Stimulated activated CD8-positive, alpha-beta memory T cell treated with anti-CD3 and anti-CD28 coated beads, Interleukin-2, amount 100 ng/mL, for 1 hour (primary cell): Measurements from ENCODE around the gene SNAP47.

Experiments
- DNase-seq, 2 donors: peaks; one replicate each; pipeline ENCODE4 v3.0.0-alpha.2; 2020; ENCODE audit warnings: low read depth in 2 of 2

Gene SNAP47

GRCh38 chr1:227796359-227796915 lies 61.2 kb downstream of the SNAP47 start:
- DNase-seq: no peak

DNA sequence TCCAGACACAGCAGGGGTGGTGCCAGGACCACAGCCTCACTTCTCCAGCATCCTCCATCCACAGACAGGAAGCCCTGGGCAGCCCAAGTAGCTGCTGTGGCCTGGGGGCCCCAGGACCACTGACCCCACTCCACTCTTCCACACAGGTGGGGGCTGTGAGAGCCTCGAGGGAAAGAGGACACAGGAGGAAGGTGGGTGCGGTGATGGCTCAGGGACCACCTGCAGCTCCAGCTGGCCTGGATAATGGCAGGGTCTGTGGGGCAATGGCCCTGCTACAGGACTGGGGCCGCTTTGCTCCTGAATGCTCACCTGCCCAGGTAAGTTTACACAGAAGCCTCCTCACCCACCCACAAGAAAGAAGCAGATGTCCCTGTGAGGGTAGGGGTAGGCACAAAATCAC lies 61.9 kb downstream of the SNAP47 start:
- no peak for DNase-seq

- DNase-seq: no peak
These were observed 62.4 kb downstream of the SNAP47 start for GRCh38 chr1:227797625-227798024.

DNA sequence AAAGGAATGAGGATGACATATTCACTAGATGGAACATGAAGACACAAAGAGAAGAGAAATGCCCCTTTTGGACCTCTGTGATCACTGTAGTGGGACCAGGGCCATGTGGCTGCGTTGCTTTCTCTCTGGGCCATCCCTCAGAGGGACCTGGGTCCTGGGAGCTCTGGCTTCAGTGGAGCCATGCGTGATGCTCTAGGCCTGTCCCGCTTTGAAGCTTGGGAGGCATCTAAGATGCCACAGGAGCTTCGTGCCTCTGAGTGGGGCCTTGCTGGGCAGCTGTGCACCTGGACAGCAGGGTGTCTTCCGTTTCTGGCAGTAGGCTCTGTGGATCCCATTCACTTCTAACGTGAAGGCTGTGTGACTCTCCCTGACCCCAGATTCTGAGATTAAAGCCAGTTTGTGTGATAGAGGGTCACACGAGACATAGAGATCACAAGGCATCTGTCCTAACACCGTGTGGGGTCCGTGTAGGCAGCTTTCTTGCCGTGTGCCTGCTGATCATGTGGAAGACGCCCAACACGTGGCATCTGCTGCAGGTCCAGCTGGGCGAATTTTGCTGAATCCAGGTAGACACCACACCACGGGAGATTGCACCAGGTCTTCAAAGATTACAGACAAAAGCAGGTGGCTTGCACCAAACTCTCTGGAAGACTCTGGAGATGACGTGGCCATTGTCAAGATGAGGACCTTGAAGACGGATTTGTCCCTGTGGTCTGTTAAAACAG lies 63.0 kb downstream of the SNAP47 start:
- DNase-seq: no peak

DNA sequence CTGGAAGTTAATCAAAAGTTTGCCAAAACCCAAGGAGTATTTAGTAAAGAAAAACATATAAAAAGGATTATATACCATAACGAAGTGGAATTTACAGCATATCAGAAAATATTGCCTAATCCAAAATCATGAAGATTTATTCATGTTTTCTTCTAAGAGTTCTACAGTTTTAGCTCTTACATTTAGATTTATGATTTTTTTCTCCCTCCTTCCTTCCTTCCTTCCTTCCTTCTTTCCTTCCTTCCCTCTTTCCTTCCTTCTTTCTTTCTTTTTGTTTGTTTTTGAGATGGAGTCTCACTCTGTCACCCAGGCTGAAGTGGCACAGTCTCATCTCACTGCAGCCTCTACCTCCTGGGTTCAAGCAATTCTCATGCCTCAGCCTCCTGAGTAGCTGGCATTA lies 64.5 kb downstream of the SNAP47 start:
- no peak for DNase-seq

DNA sequence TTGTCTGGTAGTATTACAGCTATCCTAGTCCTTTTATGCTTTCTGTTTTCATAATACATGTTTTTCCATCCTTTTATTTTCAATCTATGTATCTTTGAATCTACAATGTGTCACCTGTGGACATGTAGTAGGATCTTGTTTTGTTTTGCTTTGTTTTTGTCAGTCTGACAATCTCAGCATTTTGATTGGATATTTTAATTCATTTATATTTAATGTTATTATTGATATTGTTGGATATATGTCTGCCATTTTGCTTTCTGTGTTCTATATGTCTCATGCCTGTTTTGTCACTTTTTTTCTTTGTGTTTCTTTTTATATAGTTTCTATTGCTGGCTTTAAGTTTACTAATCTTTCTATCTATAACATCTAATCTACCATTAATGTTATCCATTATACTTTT lies 68.7 kb downstream of the SNAP47 start:
- DNase-seq: no peak

DNA sequence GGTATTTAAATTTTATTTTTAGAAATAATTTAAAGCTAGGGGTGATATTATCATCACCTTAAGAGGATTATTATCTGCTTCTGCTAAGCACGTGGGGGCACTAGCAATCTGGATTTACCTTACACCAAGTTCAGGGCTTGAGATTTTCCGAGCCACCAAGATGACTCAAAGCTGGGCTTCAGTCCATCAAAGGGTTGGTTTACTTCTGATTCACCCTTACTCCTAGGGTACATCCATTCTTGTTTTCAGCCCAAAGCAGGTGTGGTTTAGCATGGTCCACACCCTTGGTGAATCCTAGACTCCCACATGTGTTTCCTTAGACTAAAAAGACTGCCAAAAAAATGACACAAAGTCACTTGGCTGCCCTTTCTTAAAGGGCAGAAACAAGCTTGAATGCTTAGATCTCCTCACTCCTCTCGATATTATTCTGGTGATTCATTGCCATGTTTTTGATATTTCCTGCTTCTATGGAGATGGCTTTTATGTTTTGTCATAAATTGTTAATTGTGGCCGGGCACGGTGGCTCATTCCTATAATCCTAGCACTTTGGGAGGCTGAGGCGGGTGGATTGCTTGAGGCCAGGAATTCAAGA lies 70.5 kb downstream of the SNAP47 start:
- no peak for DNase-seq

DNA sequence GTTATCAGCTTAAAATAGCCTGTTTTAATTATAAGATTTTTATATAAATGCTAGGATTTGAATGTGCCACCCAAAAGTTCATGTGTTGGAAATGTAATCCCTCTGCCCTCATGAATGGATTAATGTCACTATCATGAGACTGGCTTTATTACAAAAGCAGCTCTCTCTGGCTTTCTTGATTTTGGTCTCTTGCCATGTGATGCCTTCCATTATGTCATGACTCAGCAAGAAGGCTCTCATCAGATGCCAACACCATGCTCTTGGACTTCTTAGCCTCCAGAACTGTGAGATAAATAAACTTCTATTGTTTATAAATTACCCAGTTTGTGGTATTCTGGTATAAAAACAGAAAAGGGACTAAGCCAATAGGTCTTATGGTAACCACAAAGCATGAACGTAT lies 73.3 kb downstream of the SNAP47 start:
- DNase-seq: no peak

- no peak for DNase-seq
These were observed 73.8 kb downstream of the SNAP47 start for GRCh38 chr1:227809026-227809425.

- no peak for DNase-seq
These were observed 78.7 kb downstream of the SNAP47 start for GRCh38 chr1:227813962-227814361.

DNA sequence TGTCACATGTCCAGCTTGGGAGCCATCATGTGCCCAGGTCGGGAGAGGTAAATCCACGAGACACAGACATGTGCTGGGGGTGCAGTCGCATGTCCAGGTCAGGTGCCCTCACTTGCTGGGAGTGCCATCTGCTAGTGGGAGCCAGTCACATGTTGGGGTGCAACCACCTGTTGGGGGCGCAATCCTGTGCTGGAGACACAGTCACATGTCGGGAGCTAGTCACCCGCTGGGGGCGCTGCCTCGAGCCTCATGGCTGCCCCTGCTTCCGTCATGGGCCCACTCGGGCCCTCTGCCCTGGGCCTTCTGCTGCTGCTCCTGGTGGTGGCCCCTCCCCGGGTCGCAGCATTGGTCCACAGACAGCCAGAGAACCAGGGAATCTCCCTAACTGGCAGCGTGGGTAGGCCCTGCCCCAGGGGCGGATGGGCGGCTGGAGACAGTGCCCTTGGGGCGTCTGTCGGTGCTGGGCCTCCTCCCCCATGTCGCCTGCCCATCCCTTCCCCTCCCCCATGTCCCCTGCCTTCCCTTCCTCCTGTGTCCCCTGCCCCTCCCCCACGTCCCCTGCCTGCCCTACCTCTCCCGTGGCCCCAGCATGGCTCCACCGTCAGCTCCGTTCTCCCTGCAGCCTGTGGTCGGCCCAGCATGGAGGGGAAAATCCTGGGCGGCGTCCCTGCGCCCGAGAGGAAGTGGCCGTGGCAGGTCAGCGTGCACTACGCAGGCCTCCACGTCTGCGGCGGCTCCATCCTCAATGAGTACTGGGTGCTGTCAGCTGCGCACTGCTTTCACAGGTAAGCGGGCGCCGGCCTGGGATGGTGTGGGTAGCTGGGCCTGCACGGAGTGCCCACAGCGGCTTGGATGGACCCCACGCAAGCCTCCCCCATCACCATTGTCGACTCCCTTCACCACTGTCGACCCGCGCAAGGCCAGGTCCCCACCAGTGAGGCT lies 80.5 kb downstream of the SNAP47 start, which contains the start of gene PRSS38:
Gene PRSS38, plus strand, starts transcription at position 208 of the 942 bp plus-strand sequence. Its CDS starts 42 bp downstream, at position 250.
- no peak for DNase-seq

- DNase-seq: no peak
These were observed 81.7 kb downstream of the SNAP47 start for GRCh38 chr1:227816750-227817446.

DNA sequence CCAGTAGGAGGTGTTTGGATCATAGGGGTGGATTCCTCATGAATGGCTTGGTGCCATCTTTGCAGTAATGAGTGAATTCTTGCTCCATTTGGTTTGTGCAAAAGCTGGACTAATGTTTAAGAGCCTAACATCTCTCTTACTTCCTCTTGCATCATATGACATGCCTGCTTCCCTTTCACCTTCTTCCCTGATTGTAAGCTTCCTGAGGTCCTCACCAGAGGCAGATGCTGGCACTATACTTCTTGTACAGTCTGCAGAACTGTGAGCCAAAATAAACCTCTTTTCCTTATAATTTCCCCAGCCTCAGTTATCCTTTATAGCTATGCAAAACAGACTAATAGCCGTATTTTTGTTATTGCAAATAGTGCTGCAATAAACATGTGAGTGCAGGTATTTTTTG lies 88.3 kb downstream of the SNAP47 start:
- no peak for DNase-seq

GRCh38 chr1:227824204-227824603 lies 89.0 kb downstream of the SNAP47 start:
- DNase-seq: no peak

GRCh38 chr1:227828786-227829185 lies 93.6 kb downstream of the SNAP47 start:
- no peak for DNase-seq
